K562 (cell line): ENCODE measurements around the gene ADGRB3. TPM values are rescaled to one million over a fixed set of nuclear protein-coding genes. Genes with fewer than 3 reads are reported as not detected.

Source experiments
- ATAC-seq: fragments of 200-7000 bp; cut with Tn5 transposase; 3 replicates; pipeline ENCODE4 v1.9.1; 2020; ENCODE audit warnings: moderate library complexity
- BruUV-seq: library from RNA; stranded (reverse); fragments of 400-500 nt; replicated peaks from 2 replicates; lab custom pipeline; 2021; lab: Mats Ljungman, UMichigan
- CTCF ChIA-PET: fragments of 300-600 bp; formaldehyde crosslinking; extraction: SDS; loops from one replicate; lab custom pipeline; 2021; ENCODE audit warnings: low intra/inter-chr PET ratio; lab: Yijun Ruan, JAX
- POLR2A ChIA-PET: fragments of 300-600, 350-650 bp; sonication (Branson Sonifier 250); formaldehyde crosslinking; extraction: SDS; loops from one replicate; lab custom pipeline; 2021; ENCODE audit warnings: antibody characterized with exemption, inconsistent platforms; lab: Yijun Ruan, JAX
- DNase-seq, 4 experiments: peaks; one replicate each; pipeline versions ENCODE4 v3.0.0 to v3.0.0-alpha.2; 2011 to 2018; ENCODE audit warnings: low spot score in 3 of 4, mixed read lengths in 3 of 4; ENCODE audit errors: extremely low read depth in 1 of 4
- FAIRE-seq: peaks from 2 replicates; lab custom pipeline; 2011; peaks lifted over from hg19 to GRCh38; lab: Jason Lieb, UNC
- H2AFZ ChIP-seq: 2 replicates; pipeline ENCODE4 v1.6.0; 2011; ENCODE audit warnings: low read depth, low read length, control low read depth, inconsistent platforms
- H3K27ac ChIP-seq: fragments of 200-600 bp; 3 replicates; pipeline ENCODE4 v1.8.0; 2011; ENCODE audit warnings: low read depth, mild to moderate bottlenecking, control low read depth, inconsistent platforms, low read length, moderate library complexity, mixed read lengths; ENCODE audit errors: extremely low read depth
- H3K27me3 ChIP-seq, 2 experiments: fragments of 300-600 bp in 1 of 2; 2 replicates in 1 of 2; 3 replicates in 1 of 2; pipeline versions ENCODE4 v1.6.0 to v1.8.0; 2011; ENCODE audit warnings: inconsistent platforms in 2 of 2, low read length in 2 of 2, mild to moderate bottlenecking in 1 of 2, mixed read lengths in 1 of 2, moderate library complexity in 1 of 2; ENCODE audit not compliant: control insufficient read depth in 2 of 2, insufficient read depth in 2 of 2
- H3K36me3 ChIP-seq: fragments of 300-600 bp; 3 replicates; pipeline ENCODE4 v1.8.0; 2011; ENCODE audit warnings: mild to moderate bottlenecking, low read length, inconsistent platforms; ENCODE audit not compliant: control insufficient read depth, insufficient read depth
- H3K4me1 ChIP-seq, 2 experiments: fragments of 200-600 bp in 1 of 2; replicated peaks in 1 of 2; 2 replicates in 1 of 2; 3 replicates in 1 of 2; pipeline versions ENCODE4 v1.5.1 to v1.8.0; 2011; ENCODE audit warnings: inconsistent platforms in 2 of 2, low read length in 2 of 2, mild to moderate bottlenecking in 1 of 2, mixed read lengths in 1 of 2, moderate library complexity in 1 of 2; ENCODE audit not compliant: control insufficient read depth in 2 of 2, insufficient read depth in 2 of 2
- H3K4me2 ChIP-seq: 2 replicates; pipeline ENCODE4 v1.6.1; 2011; ENCODE audit warnings: low read length, control low read depth, inconsistent platforms, mixed read lengths; ENCODE audit not compliant: insufficient read depth
- H3K4me3 ChIP-seq: fragments of 200-600 bp; sonication (generic), shearing (Covaris generic); 2 replicates; pipeline ENCODE4 v1.5.1; 2016; ENCODE audit warnings: control low read depth, inconsistent platforms
- H3K79me2 ChIP-seq: fragments of 200-600 bp; 3 replicates; pipeline ENCODE4 v1.8.0; 2011; ENCODE audit warnings: low read length, inconsistent platforms; ENCODE audit not compliant: control insufficient read depth, insufficient read depth
- H3K9ac ChIP-seq, 2 experiments: 2 replicates each; pipeline versions ENCODE4 v1.6.0 to v1.6.1; 2011; ENCODE audit warnings: low read depth in 2 of 2, low read length in 2 of 2, control low read depth in 1 of 2, inconsistent platforms in 1 of 2, mild to moderate bottlenecking in 1 of 2, mixed read lengths in 1 of 2; ENCODE audit not compliant: insufficient read depth in 1 of 2
- H3K9me1 ChIP-seq: one replicate; pipeline ENCODE4 v1.6.0; 2011; ENCODE audit warnings: inconsistent platforms, mild to moderate bottlenecking, low read length, moderate library complexity; ENCODE audit not compliant: control insufficient read depth, insufficient read depth
- H3K9me3 ChIP-seq: replicated peaks from 2 replicates; pipeline ENCODE4 v1.5.1; 2011; ENCODE audit warnings: low read depth, low read length, inconsistent platforms; ENCODE audit not compliant: control insufficient read depth, insufficient read depth
- H4K20me1 ChIP-seq: replicated peaks from 2 replicates; pipeline ENCODE4 v1.6.1; 2011; ENCODE audit warnings: low read length, inconsistent platforms, mixed read lengths; ENCODE audit not compliant: control insufficient read depth, insufficient read depth
- ARID2 ChIP-seq: fragments of 450-650 bp; IDR thresholded peaks from 2 replicates; pipeline ENCODE4 v1.6.1; 2017; ENCODE audit warnings: antibody characterized with exemption, mild to moderate bottlenecking
- CBX3 ChIP-seq, 2 experiments: IDR thresholded peaks; 1 replicate in 1 of 2; 2 replicates in 1 of 2; pipeline ENCODE4 v1.6.1; 2012; ENCODE audit warnings: inconsistent platforms in 2 of 2, low read length in 2 of 2, borderline replicate concordance in 1 of 2, control low read depth in 1 of 2
- CSDE1 ChIP-seq, 2 experiments: fragments of 450-650 bp; IDR thresholded peaks; 2 replicates each; pipeline ENCODE4 v1.6.1; 2016; ENCODE audit warnings: mild to moderate bottlenecking in 1 of 2
- HDGF ChIP-seq: fragments of 450-650 bp; IDR thresholded peaks from 2 replicates; pipeline ENCODE4 v1.6.1; 2016
- IRF2 ChIP-seq: sonication (generic); formaldehyde crosslinking; IDR thresholded peaks from 2 replicates; pipeline ENCODE4 v1.8.1; 2022; ENCODE audit warnings: mild to moderate bottlenecking, missing genetic modification reagents
- NRF1 ChIP-seq, 2 experiments: fragments of 450-650 bp; IDR thresholded peaks in 1 of 2; conservative IDR thresholded peaks in 1 of 2; 2 replicates each; pipeline ENCODE4 v1.6.1; 2014; ENCODE audit warnings: mild to moderate bottlenecking in 2 of 2
- TEAD4 ChIP-seq, 2 experiments: sonication (generic) in 1 of 2; formaldehyde crosslinking in 1 of 2; IDR thresholded peaks; 2 replicates each; pipeline versions ENCODE4 v1.6.1 to v1.8.0; 2012 to 2022; ENCODE audit warnings: borderline replicate concordance in 1 of 2, inconsistent platforms in 1 of 2, low read length in 1 of 2, mild to moderate bottlenecking in 1 of 2, missing genetic modification reagents in 1 of 2
- ZNF717 ChIP-seq: fragments of 250-450 bp; sonication (Bioruptor Pico); IDR thresholded peaks from 2 replicates; pipeline ENCODE4 v1.5.0; 2021
- WGBS: fragments of 100-300 bp; shearing (Covaris generic); methylation state at CpG from one replicate; pipeline ENCODE4 v1.1.6; 2016; ENCODE audit warnings: low coverage, mixed read lengths; ENCODE audit not compliant: insufficient coverage; ENCODE audit errors: missing lambda C conversion rate; 5-methylcytosine and 5-hydroxymethylcytosine counted together
- in situ Hi-C: fragments of 300-500 bp; cut with MboI; formaldehyde crosslinking; loops from 4 replicates; pipeline ENCODE4 v1.15.0; 2018; ENCODE audit warnings: inconsistent platforms, mixed read lengths
- intact Hi-C: fragments of 100-400 bp; cut with micrococcal nuclease; formaldehyde crosslinking; loops from 2 replicates; pipeline ENCODE4 v1.14.2; 2022
- polyA plus RNA-seq, 8 experiments: library from polyadenylated mRNA; depleted of rRNA in 4 of 8; stranded (reverse) in 5 of 8; unstranded in 3 of 8; fragments of >200 nt; fragmentation: Nextera tagmentation in 2 of 8; fragmentation: Illumina TruSeq in 1 of 8; extraction: Ambion mirVana in 2 of 8; extraction: Trizol in 1 of 8; gene quantifications; 2 replicates each; pipeline versions ENCODE4 v1.2.1 to v1.2.3, GENCODE V29; 2011 to 2014; ENCODE audit warnings: inconsistent platforms in 1 of 8, missing spikeins in 1 of 8
- total RNA-seq, 7 experiments: library from RNA; depleted of rRNA in 6 of 7; stranded (reverse); fragments of >200 nt in 6 of 7; fragmentation: Illumina TruSeq in 2 of 7; extraction: Trizol in 2 of 7; gene quantifications; 2 replicates each; pipeline versions ENCODE4 v1.2.1 to v1.2.3, GENCODE V29; 2011 to 2021; ENCODE audit warnings: low replicate concordance in 1 of 7
- TF ChIP-seq, protein P1 (sequence below): fragments of 250-450 bp; sonication (Bioruptor Pico); IDR thresholded peaks from 2 replicates; pipeline ENCODE4 v1.8.0; 2021; ENCODE audit warnings: mild to moderate bottlenecking, moderate library complexity
- TF ChIP-seq, protein P2 (sequence below): fragments of 450-650 bp; IDR thresholded peaks from 2 replicates; pipeline ENCODE4 v1.6.1; 2017; ENCODE audit warnings: antibody characterized with exemption

ADGRB3 gene
- total and polyA plus RNA-seq, 9 of the 15 experiments (the other 6 are each of a cell fraction or from before 2014, with no cell fraction given) = 0.90 to 7.8 (median 2.4) TPM

DNA sequence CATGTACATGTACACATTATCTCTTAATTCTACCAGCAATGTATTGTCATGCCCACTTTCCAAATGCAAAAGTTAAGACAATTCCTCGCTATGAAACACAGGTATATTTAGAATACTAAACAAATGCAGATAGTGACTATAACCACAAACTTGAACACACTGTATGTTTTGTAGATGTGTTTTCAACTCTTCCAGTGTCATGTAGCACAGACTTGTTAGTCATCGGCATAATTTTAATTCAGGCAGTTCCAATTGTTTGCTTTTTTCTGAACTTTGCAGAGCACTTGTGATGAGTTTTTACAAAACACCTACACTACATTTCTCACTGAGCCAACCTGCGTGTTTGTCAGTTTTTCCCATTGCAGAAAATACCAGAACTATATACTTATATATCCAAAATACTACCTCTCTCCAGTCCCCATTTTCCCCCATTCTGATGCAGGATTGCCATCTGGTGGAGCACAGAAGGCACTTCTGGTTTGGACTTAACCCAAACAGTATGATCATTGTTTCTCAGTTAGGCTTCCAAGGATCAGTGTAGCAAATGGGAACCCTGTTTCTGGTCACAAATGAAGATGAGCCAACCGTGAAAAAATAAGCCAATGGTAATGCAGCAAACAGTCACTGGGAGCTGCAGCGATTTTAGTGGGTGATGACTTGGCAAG, 143.4 kb downstream of the ADGRB3 start:
- no peaks in the 10 kb centered on the region for H3K36me3 ChIP-seq
- no peaks in the 10 kb centered on the region for H3K9me1 ChIP-seq
- in situ Hi-C loops = loop anchor here (5.0 to 25.0 kb wide), 4 partner anchors 141 to 1866 kb away; partner anchors contain the start of gene ADGRB3
- H3K27ac ChIP-seq = no peak overlapping the region
- no peaks in the 10 kb centered on the region for H3K27me3 ChIP-seq
- 0 out of 5 replicates have a peak, but pooled peaks cover 0 to 3% of the 10 kb centered on the region in 2 experiments for H3K4me1 ChIP-seq
- ChIA-PET POLR2A (interaction anchor here (1.0 to 2.2 kb wide), 3 partner anchors 144 to 435 kb away, joined by 3 to 9 read pairs (median 3); partner anchors contain the start of gene ADGRB3), CTCF (interaction anchor here (0.7 to 4.7 kb wide), 4 partner anchors 140 to 435 kb away, joined by 3 to 47 read pairs (median 5); partner anchors contain the start of gene ADGRB3)
- no peaks in the 10 kb centered on the region for H3K79me2 ChIP-seq
- H4K20me1 ChIP-seq = no peaks in the 10 kb centered on the region
- H2AFZ ChIP-seq = no peak overlapping the region
- DNase-seq (peak; percentile 36 to 76 (median 47)), ATAC-seq (peak; percentile 87), FAIRE-seq (peak; percentile 81)
- H3K9ac ChIP-seq = no peak overlapping the region
- no TSS peak for BruUV-seq
- WGBS = 35% methylated on average over 5 of the region's 5 CpGs
- H3K4me3 ChIP-seq = no peak overlapping the region
- no peak overlapping the region for H3K4me2 ChIP-seq
- intact Hi-C loops = loop anchor here (1.0 to 10.0 kb wide), 6 partner anchors 140 to 1714 kb away; no protein-coding TSS in a partner anchor
- H3K9me3 ChIP-seq = 0 out of 2 replicates have a peak, but pooled peaks cover 2% of the 10 kb centered on the region
- TF ChIP-seq CBX3 (IDR thresholded peaks at IDR 0.05; ENCODE audit: borderline replicate concordance in 1 of 2, low read length in 2 of 2) (no peak), CSDE1 (IDR thresholded peaks at IDR 0.05) (no peak), ARID2 (peak; percentile 67; the same call in 1 of the 2 replicates), ZNF717 (CRISPR knock-in tag) (no peak), NRF1 (conservative IDR thresholded peaks at IDR 0.05 in 1 of 2, IDR thresholded peaks at IDR 0.05 in 1 of 2) (no peak), HDGF (no peak), TEAD4 (IDR thresholded peaks at IDR 0.05; ENCODE audit: low read length) (0 out of 2 replicates have a peak, but pooled peaks have one; percentile 6), TEAD4 (CRISPR knock-in tag; IDR thresholded peaks at IDR 0.05; ENCODE audit: borderline replicate concordance) (no peak), IRF2 (CRISPR knock-in tag) (no peak)
- TF ChIP-seq, protein P1, sequence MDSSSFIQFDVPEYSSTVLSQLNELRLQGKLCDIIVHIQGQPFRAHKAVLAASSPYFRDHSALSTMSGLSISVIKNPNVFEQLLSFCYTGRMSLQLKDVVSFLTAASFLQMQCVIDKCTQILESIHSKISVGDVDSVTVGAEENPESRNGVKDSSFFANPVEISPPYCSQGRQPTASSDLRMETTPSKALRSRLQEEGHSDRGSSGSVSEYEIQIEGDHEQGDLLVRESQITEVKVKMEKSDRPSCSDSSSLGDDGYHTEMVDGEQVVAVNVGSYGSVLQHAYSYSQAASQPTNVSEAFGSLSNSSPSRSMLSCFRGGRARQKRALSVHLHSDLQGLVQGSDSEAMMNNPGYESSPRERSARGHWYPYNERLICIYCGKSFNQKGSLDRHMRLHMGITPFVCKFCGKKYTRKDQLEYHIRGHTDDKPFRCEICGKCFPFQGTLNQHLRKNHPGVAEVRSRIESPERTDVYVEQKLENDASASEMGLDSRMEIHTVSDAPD = no peak
- TF ChIP-seq, protein P2, sequence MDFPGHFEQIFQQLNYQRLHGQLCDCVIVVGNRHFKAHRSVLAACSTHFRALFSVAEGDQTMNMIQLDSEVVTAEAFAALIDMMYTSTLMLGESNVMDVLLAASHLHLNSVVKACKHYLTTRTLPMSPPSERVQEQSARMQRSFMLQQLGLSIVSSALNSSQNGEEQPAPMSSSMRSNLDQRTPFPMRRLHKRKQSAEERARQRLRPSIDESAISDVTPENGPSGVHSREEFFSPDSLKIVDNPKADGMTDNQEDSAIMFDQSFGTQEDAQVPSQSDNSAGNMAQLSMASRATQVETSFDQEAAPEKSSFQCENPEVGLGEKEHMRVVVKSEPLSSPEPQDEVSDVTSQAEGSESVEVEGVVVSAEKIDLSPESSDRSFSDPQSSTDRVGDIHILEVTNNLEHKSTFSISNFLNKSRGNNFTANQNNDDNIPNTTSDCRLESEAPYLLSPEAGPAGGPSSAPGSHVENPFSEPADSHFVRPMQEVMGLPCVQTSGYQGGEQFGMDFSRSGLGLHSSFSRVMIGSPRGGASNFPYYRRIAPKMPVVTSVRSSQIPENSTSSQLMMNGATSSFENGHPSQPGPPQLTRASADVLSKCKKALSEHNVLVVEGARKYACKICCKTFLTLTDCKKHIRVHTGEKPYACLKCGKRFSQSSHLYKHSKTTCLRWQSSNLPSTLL = no peak
